Measurements from ENCODE around the gene RIMBP2. TPM values are rescaled to one million over a fixed set of nuclear protein-coding genes. Genes with fewer than 3 reads are reported as not detected.

The RIMBP2 gene
- total RNA-seq, 4 donors from 2014 or later: 1.5 to 5.3 (median 2.7) TPM

- TF ChIP-seq CTCF (IDR thresholded peaks at IDR 0.05) (no peak), POLR2A (IDR thresholded peaks at IDR 0.05) (no peak)
- 93 to 96% methylated on average over 14 to 36 of the region's 47 CpGs for WGBS, 2 donors
- H3K4me3 ChIP-seq (ENCODE audit: low read depth, poor library complexity, severe bottlenecking): no peak overlapping the region
- intact Hi-C loops (cut with DNase I; ENCODE audit: low total_unique reads): no loop called here
- DNase-seq (ENCODE audit: low spot score in 2 of 2): no peak
Observed at GRCh38 chr12:130436741-130437501, 279.2 kb downstream of the RIMBP2 start.

DNA sequence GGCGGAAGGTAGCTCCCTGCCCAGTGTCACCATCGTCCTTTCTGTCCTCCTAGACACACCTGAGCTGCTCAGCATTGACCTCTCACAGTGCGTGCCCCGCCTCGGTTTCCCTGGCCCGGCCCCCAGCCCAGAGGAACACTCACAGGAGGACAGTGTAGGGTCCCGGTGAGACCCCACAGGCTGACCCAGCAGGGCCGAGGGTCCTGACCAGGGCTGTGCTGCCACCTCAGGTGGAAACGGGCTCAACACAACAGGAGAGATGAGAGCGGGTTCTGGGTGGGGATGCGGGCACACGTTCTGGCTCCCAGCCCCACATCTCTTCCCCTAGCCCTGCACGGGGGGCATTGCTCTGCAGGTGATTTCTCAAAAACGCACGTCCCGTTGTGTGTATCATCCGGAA lies 280.3 kb downstream of the RIMBP2 start:
- WGBS, 2 donors: 92 to 93% methylated on average over 15 to 17 of the region's 17 CpGs
- DNase-seq (ENCODE audit: low spot score in 2 of 2): no peak
- H3K4me3 ChIP-seq (ENCODE audit: low read depth, poor library complexity, severe bottlenecking): no peak overlapping the region
- intact Hi-C loops (cut with DNase I; ENCODE audit: low total_unique reads): no loop called here
- TF ChIP-seq POLR2A (IDR thresholded peaks at IDR 0.05) (no peak), CTCF (IDR thresholded peaks at IDR 0.05) (no peak)

DNA sequence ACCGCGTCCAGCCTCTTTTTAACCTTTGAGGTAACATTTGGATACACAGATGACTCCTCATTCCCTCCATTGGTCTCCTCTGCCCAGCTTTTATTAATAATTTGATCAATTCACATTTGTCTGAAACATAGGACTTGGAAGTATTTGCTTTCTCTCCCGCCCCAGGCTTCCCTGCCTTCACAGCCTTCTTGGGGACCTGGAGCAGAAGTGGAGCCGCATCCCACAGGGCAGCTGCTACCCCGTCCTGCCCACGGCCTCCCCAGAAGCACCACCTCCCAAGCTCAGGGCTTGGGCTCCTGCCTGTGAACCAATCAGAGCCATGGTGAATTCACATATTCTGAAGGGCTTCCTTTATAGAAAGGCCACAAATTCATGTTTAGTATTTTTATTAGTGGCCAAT lies 280.8 kb downstream of the RIMBP2 start:
- intact Hi-C loops (cut with DNase I; ENCODE audit: low total_unique reads): no loop called here
- no peak overlapping the region for H3K4me3 ChIP-seq (ENCODE audit: low read depth, poor library complexity, severe bottlenecking)
- WGBS, 2 donors: 83 to 90% methylated on average over 6 of the region's 6 CpGs
- no peak for TF ChIP-seq CTCF (IDR thresholded peaks at IDR 0.05)
- TF ChIP-seq POLR2A (IDR thresholded peaks at IDR 0.05): no peak
- peak in 1 of 2 donors; percentile 52 for DNase-seq (ENCODE audit: low spot score in 2 of 2)

- DNase-seq (ENCODE audit: low spot score in 2 of 2): peak in 1 of 2 donors; percentile 79
- no peak overlapping the region for H3K4me3 ChIP-seq (ENCODE audit: low read depth, poor library complexity, severe bottlenecking)
- TF ChIP-seq POLR2A (IDR thresholded peaks at IDR 0.05) (no peak), CTCF (IDR thresholded peaks at IDR 0.05) (no peak)
- intact Hi-C loops (cut with DNase I; ENCODE audit: low total_unique reads): no loop called here
- WGBS, 2 donors: 95% methylated on average over 21 to 22 of the region's 22 CpGs
Observed at GRCh38 chr12:130434560-130434959, 281.5 kb downstream of the RIMBP2 start.

GRCh38 chr12:130433834-130434233 lies 282.3 kb downstream of the RIMBP2 start:
- DNase-seq (ENCODE audit: low spot score in 2 of 2): peak in 1 of 2 donors; percentile 56
- intact Hi-C loops (cut with DNase I; ENCODE audit: low total_unique reads): no loop called here
- H3K4me3 ChIP-seq (ENCODE audit: low read depth, poor library complexity, severe bottlenecking): no peak overlapping the region
- no peak for TF ChIP-seq POLR2A (IDR thresholded peaks at IDR 0.05)
- no peak for TF ChIP-seq CTCF (IDR thresholded peaks at IDR 0.05)
- 94 to 95% methylated on average over 13 of the region's 13 CpGs for WGBS, 2 donors

GRCh38 chr12:130433411-130433810 lies 282.7 kb downstream of the RIMBP2 start:
- no peak overlapping the region for H3K4me3 ChIP-seq (ENCODE audit: low read depth, poor library complexity, severe bottlenecking)
- intact Hi-C loops (cut with DNase I; ENCODE audit: low total_unique reads): no loop called here
- 92% methylated on average over 6 of the region's 6 CpGs for WGBS, 2 donors
- DNase-seq (ENCODE audit: low spot score in 2 of 2): peak in 1 of 2 donors; percentile 13
- TF ChIP-seq CTCF (IDR thresholded peaks at IDR 0.05) (no peak), POLR2A (IDR thresholded peaks at IDR 0.05) (no peak)

All from lower leg skin (tissue), 4 donors.